A673 (cell line): ENCODE data around the gene ANKRD55.

Source experiments
- CTCF ChIP-seq: fragments of 300-800, 200-600 bp; sonication (generic); conservative IDR thresholded peaks from 2 replicates; pipeline ENCODE4 v1.5.1; 2017; ENCODE audit warnings: low read depth, mild to moderate bottlenecking, antibody characterized with exemption, low read length, moderate library complexity, mixed read lengths
- EZH2 ChIP-seq: fragments of 200-600 bp; sonication (generic); IDR thresholded peaks from 2 replicates; pipeline ENCODE4 v1.6.1; 2017; ENCODE audit warnings: borderline replicate concordance, low read depth, mild to moderate bottlenecking, mixed read lengths, antibody characterized with exemption, low read length; ENCODE audit not compliant: poor library complexity, severe bottlenecking

GRCh38 chr5:56094579-56095361 lies 138.4 kb downstream of the ANKRD55 start:
- TF ChIP-seq CTCF (no peak), EZH2 (no peak)
